ENCODE measurements around the gene CRB3. TPM values are rescaled to one million over a fixed set of nuclear protein-coding genes. Genes with fewer than 3 reads are reported as not detected.

The CRB3 gene
- total and polyA plus RNA-seq, 2 donors (not counting 1 experiment from before 2014, with no cell fraction given), result 0.17 TPM; not detected in 1

DNA sequence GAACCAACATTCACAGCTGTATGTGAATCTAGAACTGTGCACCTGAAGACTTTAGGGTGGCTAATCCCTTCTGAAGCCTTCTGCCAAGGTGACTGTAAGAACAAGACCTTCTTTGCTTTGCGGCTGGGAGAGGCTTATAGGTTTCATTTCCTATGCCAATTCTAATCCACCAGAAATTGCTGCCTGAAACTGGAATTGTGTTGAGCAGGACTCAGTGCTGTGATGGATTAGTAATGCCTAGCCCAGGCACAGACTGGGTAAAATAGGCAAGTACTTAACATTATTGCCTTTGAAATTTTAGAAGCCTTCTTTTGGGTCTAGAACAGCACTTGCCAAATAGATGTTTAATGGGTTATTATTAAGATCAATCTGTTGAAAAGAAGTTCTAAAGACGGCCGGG is 16.0 kb upstream of the CRB3 start:
- no peak overlapping the region for H2AFZ ChIP-seq (ENCODE audit: low read length)
- no peaks in the 10 kb centered on the region for H3K9me3 ChIP-seq (ENCODE audit: control insufficient read depth, insufficient read depth, low read depth, low read length)
- no peaks in the 10 kb centered on the region for H3K36me3 ChIP-seq (ENCODE audit: control insufficient read depth, insufficient read depth, low read length)
- no peak overlapping the region for H3K9ac ChIP-seq (ENCODE audit: insufficient read depth, low read length)
- TF ChIP-seq EZH2 (IDR thresholded peaks at IDR 0.05; ENCODE audit: low read length, missing control alignments), result no peak
- TF ChIP-seq, protein P1, sequence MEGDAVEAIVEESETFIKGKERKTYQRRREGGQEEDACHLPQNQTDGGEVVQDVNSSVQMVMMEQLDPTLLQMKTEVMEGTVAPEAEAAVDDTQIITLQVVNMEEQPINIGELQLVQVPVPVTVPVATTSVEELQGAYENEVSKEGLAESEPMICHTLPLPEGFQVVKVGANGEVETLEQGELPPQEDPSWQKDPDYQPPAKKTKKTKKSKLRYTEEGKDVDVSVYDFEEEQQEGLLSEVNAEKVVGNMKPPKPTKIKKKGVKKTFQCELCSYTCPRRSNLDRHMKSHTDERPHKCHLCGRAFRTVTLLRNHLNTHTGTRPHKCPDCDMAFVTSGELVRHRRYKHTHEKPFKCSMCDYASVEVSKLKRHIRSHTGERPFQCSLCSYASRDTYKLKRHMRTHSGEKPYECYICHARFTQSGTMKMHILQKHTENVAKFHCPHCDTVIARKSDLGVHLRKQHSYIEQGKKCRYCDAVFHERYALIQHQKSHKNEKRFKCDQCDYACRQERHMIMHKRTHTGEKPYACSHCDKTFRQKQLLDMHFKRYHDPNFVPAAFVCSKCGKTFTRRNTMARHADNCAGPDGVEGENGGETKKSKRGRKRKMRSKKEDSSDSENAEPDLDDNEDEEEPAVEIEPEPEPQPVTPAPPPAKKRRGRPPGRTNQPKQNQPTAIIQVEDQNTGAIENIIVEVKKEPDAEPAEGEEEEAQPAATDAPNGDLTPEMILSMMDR (conservative IDR thresholded peaks at IDR 0.05 in 1 of 2, IDR thresholded peaks at IDR 0.05 in 1 of 2; ENCODE audit: low read depth in 1 of 2, low read length in 2 of 2), result no peak
- H3K79me2 ChIP-seq (ENCODE audit: control insufficient read depth, insufficient read depth, low read length), result no peaks in the 10 kb centered on the region
- no peaks in the 10 kb centered on the region for H3K27me3 ChIP-seq (ENCODE audit: control insufficient read depth, insufficient read depth, low read length)
- H3K27ac ChIP-seq (ENCODE audit: insufficient read depth, low read length), result no peak overlapping the region
- H3K4me3 ChIP-seq (replicated peaks in 1 of 4; ENCODE audit: control extremely low read depth in 1 of 4, insufficient read depth in 1 of 4, low read depth in 3 of 4, low read length in 4 of 4), result no peak overlapping the region
- no peaks in the 10 kb centered on the region for H4K20me1 ChIP-seq (ENCODE audit: control insufficient read depth, extremely low read depth, insufficient read depth, low read length)
- DNase-seq (ENCODE audit: low read depth in 2 of 2), result no peak
- H3K4me2 ChIP-seq (ENCODE audit: extremely low read depth, insufficient read depth, low read length), result no peak overlapping the region
- H3K4me1 ChIP-seq (ENCODE audit: control insufficient read depth, extremely low read depth, insufficient read depth, low read length), result no peaks in the 10 kb centered on the region

DNA sequence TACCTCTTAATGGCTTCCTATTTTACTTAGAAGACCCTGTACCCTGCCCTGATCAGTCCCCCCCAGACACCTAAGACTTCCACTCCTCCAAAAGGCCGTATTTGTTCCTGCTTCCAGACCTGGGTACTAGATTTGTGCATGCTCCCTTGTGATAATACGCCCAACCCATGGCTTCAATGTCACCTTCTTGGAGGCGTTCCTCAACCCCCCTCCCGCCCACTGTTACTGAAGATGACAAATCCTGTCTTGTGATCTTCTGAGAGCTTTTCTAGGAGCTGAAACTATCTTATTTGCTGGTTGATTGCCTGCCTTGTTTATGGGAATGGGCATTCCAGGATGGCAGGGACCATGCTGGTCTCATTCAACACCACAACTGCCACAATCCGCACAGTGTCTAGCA is 13.9 kb upstream of the CRB3 start:
- no peaks in the 10 kb centered on the region for H3K36me3 ChIP-seq (ENCODE audit: control insufficient read depth, insufficient read depth, low read length)
- no peak overlapping the region for H3K9ac ChIP-seq (ENCODE audit: insufficient read depth, low read length)
- TF ChIP-seq, protein P1 (conservative IDR thresholded peaks at IDR 0.05 in 1 of 2, IDR thresholded peaks at IDR 0.05 in 1 of 2; ENCODE audit: low read depth in 1 of 2, low read length in 2 of 2), result no peak
- no peak for TF ChIP-seq EZH2 (IDR thresholded peaks at IDR 0.05; ENCODE audit: low read length, missing control alignments)
- no peaks in the 10 kb centered on the region for H4K20me1 ChIP-seq (ENCODE audit: control insufficient read depth, extremely low read depth, insufficient read depth, low read length)
- no peak for DNase-seq (ENCODE audit: low read depth in 2 of 2)
- H2AFZ ChIP-seq (ENCODE audit: low read length), result no peak overlapping the region
- H3K9me3 ChIP-seq (ENCODE audit: control insufficient read depth, insufficient read depth, low read depth, low read length), result no peaks in the 10 kb centered on the region
- no peak overlapping the region for H3K4me3 ChIP-seq (replicated peaks in 1 of 4; ENCODE audit: control extremely low read depth in 1 of 4, insufficient read depth in 1 of 4, low read depth in 3 of 4, low read length in 4 of 4)
- H3K4me1 ChIP-seq (ENCODE audit: control insufficient read depth, extremely low read depth, insufficient read depth, low read length), result no peaks in the 10 kb centered on the region
- H3K4me2 ChIP-seq (ENCODE audit: extremely low read depth, insufficient read depth, low read length), result no peak overlapping the region
- no peaks in the 10 kb centered on the region for H3K79me2 ChIP-seq (ENCODE audit: control insufficient read depth, insufficient read depth, low read length)
- no peaks in the 10 kb centered on the region for H3K27me3 ChIP-seq (ENCODE audit: control insufficient read depth, insufficient read depth, low read length)
- no peak overlapping the region for H3K27ac ChIP-seq (ENCODE audit: insufficient read depth, low read length)

- Histone ChIP-seq H3K36me3 (ENCODE audit: control insufficient read depth, insufficient read depth, low read length) (no peaks in the 10 kb centered on the region), H3K4me2 (ENCODE audit: extremely low read depth, insufficient read depth, low read length) (no peak overlapping the region), H3K9ac (ENCODE audit: insufficient read depth, low read length) (no peak overlapping the region), H3K9me3 (ENCODE audit: control insufficient read depth, insufficient read depth, low read depth, low read length) (no peaks in the 10 kb centered on the region), H2AFZ (ENCODE audit: low read length) (no peak overlapping the region), H3K79me2 (ENCODE audit: control insufficient read depth, insufficient read depth, low read length) (no peaks in the 10 kb centered on the region), H4K20me1 (ENCODE audit: control insufficient read depth, extremely low read depth, insufficient read depth, low read length) (no peaks in the 10 kb centered on the region), H3K4me3 (replicated peaks in 1 of 4; ENCODE audit: control extremely low read depth in 1 of 4, insufficient read depth in 1 of 4, low read depth in 3 of 4, low read length in 4 of 4) (no peak overlapping the region), H3K27me3 (ENCODE audit: control insufficient read depth, insufficient read depth, low read length) (no peaks in the 10 kb centered on the region), H3K27ac (ENCODE audit: insufficient read depth, low read length) (no peak overlapping the region), H3K4me1 (ENCODE audit: control insufficient read depth, extremely low read depth, insufficient read depth, low read length) (no peaks in the 10 kb centered on the region)
- TF ChIP-seq, protein P1 (conservative IDR thresholded peaks at IDR 0.05 in 1 of 2, IDR thresholded peaks at IDR 0.05 in 1 of 2; ENCODE audit: low read depth in 1 of 2, low read length in 2 of 2), result no peak
- TF ChIP-seq EZH2 (IDR thresholded peaks at IDR 0.05; ENCODE audit: low read length, missing control alignments), result no peak
- DNase-seq (ENCODE audit: low read depth in 2 of 2), result no peak
These were observed 12.4 kb upstream of the CRB3 start for GRCh38 chr19:6451583-6452222.
